Activated CD8-positive, alpha-beta memory T cell treated with anti-CD3 and anti-CD28 coated beads for 24 hours (primary cell): ENCODE results near the gene NCK2.

Experiments
- DNase-seq: peaks from one replicate; pipeline ENCODE4 v3.0.0-alpha.2; 2020

The NCK2 gene

GRCh38 chr2:105778080-105778607, 33.4 kb downstream of the NCK2 start:
- no peak for DNase-seq

GRCh38 chr2:105779394-105779793, 34.7 kb downstream of the NCK2 start:
- DNase-seq: peak; percentile 54

- peak; percentile 56 for DNase-seq
These were observed 35.9 kb downstream of the NCK2 start for GRCh38 chr2:105780606-105781005.

- DNase-seq: peak; percentile 53
These were observed 36.7 kb downstream of the NCK2 start for GRCh38 chr2:105781274-105781978.

- DNase-seq: peak; percentile 59
These were observed 37.4 kb downstream of the NCK2 start for GRCh38 chr2:105782123-105782522.

- peak; percentile 61 for DNase-seq
These were observed 37.9 kb downstream of the NCK2 start for GRCh38 chr2:105782646-105783045.

GRCh38 chr2:105783151-105783738, 38.5 kb downstream of the NCK2 start:
- peak; percentile 62 for DNase-seq

GRCh38 chr2:105783972-105784371, 39.3 kb downstream of the NCK2 start:
- DNase-seq: peak; percentile 56

GRCh38 chr2:105784589-105784988, 39.9 kb downstream of the NCK2 start:
- DNase-seq: peak; percentile 49

- peak; percentile 54 for DNase-seq
These were observed 40.6 kb downstream of the NCK2 start for GRCh38 chr2:105785095-105785847.

GRCh38 chr2:105786231-105787230, 41.8 kb downstream of the NCK2 start:
- DNase-seq: peak; percentile 63

- DNase-seq: peak; percentile 59
These were observed 42.9 kb downstream of the NCK2 start for GRCh38 chr2:105787376-105788318.

- peak; percentile 53 for DNase-seq
These were observed 44.1 kb downstream of the NCK2 start for GRCh38 chr2:105788670-105789290.

- DNase-seq: peak; percentile 57
These were observed 45.2 kb downstream of the NCK2 start for GRCh38 chr2:105789745-105790460.

- peak; percentile 79 for DNase-seq
These were observed 45.9 kb downstream of the NCK2 start for GRCh38 chr2:105790461-105791149.

GRCh38 chr2:105791229-105791628, 46.5 kb downstream of the NCK2 start:
- DNase-seq: peak; percentile 52

- peak; percentile 54 for DNase-seq
These were observed 47.8 kb downstream of the NCK2 start for GRCh38 chr2:105792561-105792960.

- DNase-seq: peak; percentile 53
These were observed 48.7 kb downstream of the NCK2 start for GRCh38 chr2:105793196-105793975.
